Measurements from ENCODE around the gene HOXA4.
A peak's percentile ranks its signal among the peaks of the same experiment; 100 is the strongest.

The HOXA4 gene

GRCh38 chr7:27165996-27166530 lies 35.5 kb upstream of the HOXA4 start:
- H3K4me3 ChIP-seq (ENCODE audit: low read length): no peak overlapping the region
- H3K36me3 ChIP-seq (ENCODE audit: control insufficient read depth, insufficient read depth, low read length): no peaks in the 10 kb centered on the region
- H3K4me1 ChIP-seq (ENCODE audit: control insufficient read depth, insufficient read depth, low read length): peaks cover 12% of the 10 kb centered on the region
- H3K9ac ChIP-seq (ENCODE audit: low read length): no peak overlapping the region
- no peaks in the 10 kb centered on the region for H3K9me3 ChIP-seq (ENCODE audit: control insufficient read depth, low read length)
- H3K27me3 ChIP-seq (ENCODE audit: control insufficient read depth, insufficient read depth, low read length): peaks cover 99% of the 10 kb centered on the region

- Histone ChIP-seq H3K36me3 (ENCODE audit: control insufficient read depth, insufficient read depth, low read length) (no peaks in the 10 kb centered on the region), H3K4me3 (ENCODE audit: low read length) (no peak within 1 kb of the TSS), H3K9ac (ENCODE audit: low read length) (no peak within 1 kb of the TSS), H3K27me3 (ENCODE audit: control insufficient read depth, insufficient read depth, low read length) (peaks cover 99% of the 10 kb centered on the region), H3K9me3 (ENCODE audit: control insufficient read depth, low read length) (no peaks in the 10 kb centered on the region), H3K4me1 (ENCODE audit: control insufficient read depth, insufficient read depth, low read length) (peaks cover 17% of the 10 kb centered on the region)
Measured at GRCh38 chr7:27165089-27165995, 34.8 kb upstream of the HOXA4 start, which contains the start of gene HOXA9. HOXA9 (minus strand) TSS chr7:27165537; CDS start chr7:27165457, 80 bp downstream.

GRCh38 chr7:27164367-27165088 lies 34.0 kb upstream of the HOXA4 start:
- no peaks in the 10 kb centered on the region for H3K36me3 ChIP-seq (ENCODE audit: control insufficient read depth, insufficient read depth, low read length)
- H3K4me3 ChIP-seq (ENCODE audit: low read length): no peak overlapping the region
- H3K9me3 ChIP-seq (ENCODE audit: control insufficient read depth, low read length): no peaks in the 10 kb centered on the region
- no peak overlapping the region for H3K9ac ChIP-seq (ENCODE audit: low read length)
- H3K27me3 ChIP-seq (ENCODE audit: control insufficient read depth, insufficient read depth, low read length): peaks cover 99% of the 10 kb centered on the region
- H3K4me1 ChIP-seq (ENCODE audit: control insufficient read depth, insufficient read depth, low read length): peaks cover 18% of the 10 kb centered on the region

GRCh38 chr7:27164045-27164366 lies 33.4 kb upstream of the HOXA4 start:
- Histone ChIP-seq H3K9me3 (ENCODE audit: control insufficient read depth, low read length) (no peaks in the 10 kb centered on the region), H3K4me1 (ENCODE audit: control insufficient read depth, insufficient read depth, low read length) (peaks cover 18% of the 10 kb centered on the region), H3K36me3 (ENCODE audit: control insufficient read depth, insufficient read depth, low read length) (no peaks in the 10 kb centered on the region), H3K9ac (ENCODE audit: low read length) (no peak overlapping the region), H3K4me3 (ENCODE audit: low read length) (no peak overlapping the region), H3K27me3 (ENCODE audit: control insufficient read depth, insufficient read depth, low read length) (peaks cover 99% of the 10 kb centered on the region)

GRCh38 chr7:27163288-27164044 lies 32.9 kb upstream of the HOXA4 start:
- peaks cover 99% of the 10 kb centered on the region for H3K27me3 ChIP-seq (ENCODE audit: control insufficient read depth, insufficient read depth, low read length)
- no peak overlapping the region for H3K9ac ChIP-seq (ENCODE audit: low read length)
- H3K4me1 ChIP-seq (ENCODE audit: control insufficient read depth, insufficient read depth, low read length): peaks cover 18% of the 10 kb centered on the region
- no peak overlapping the region for H3K4me3 ChIP-seq (ENCODE audit: low read length)
- H3K36me3 ChIP-seq (ENCODE audit: control insufficient read depth, insufficient read depth, low read length): no peaks in the 10 kb centered on the region
- H3K9me3 ChIP-seq (ENCODE audit: control insufficient read depth, low read length): no peaks in the 10 kb centered on the region

- peaks cover 18% of the 10 kb centered on the region for H3K4me1 ChIP-seq (ENCODE audit: control insufficient read depth, insufficient read depth, low read length)
- H3K9me3 ChIP-seq (ENCODE audit: control insufficient read depth, low read length): no peaks in the 10 kb centered on the region
- H3K4me3 ChIP-seq (ENCODE audit: low read length): no peak overlapping the region
- H3K36me3 ChIP-seq (ENCODE audit: control insufficient read depth, insufficient read depth, low read length): no peaks in the 10 kb centered on the region
- no peak overlapping the region for H3K9ac ChIP-seq (ENCODE audit: low read length)
- peaks cover 99% of the 10 kb centered on the region for H3K27me3 ChIP-seq (ENCODE audit: control insufficient read depth, insufficient read depth, low read length)
Measured at GRCh38 chr7:27162561-27163287, 32.2 kb upstream of the HOXA4 start.

GRCh38 chr7:27161721-27162560 lies 31.4 kb upstream of the HOXA4 start:
- Histone ChIP-seq H3K9me3 (ENCODE audit: control insufficient read depth, low read length) (no peaks in the 10 kb centered on the region), H3K36me3 (ENCODE audit: control insufficient read depth, insufficient read depth, low read length) (no peaks in the 10 kb centered on the region), H3K27me3 (ENCODE audit: control insufficient read depth, insufficient read depth, low read length) (peaks cover 99% of the 10 kb centered on the region), H3K4me3 (ENCODE audit: low read length) (no peak overlapping the region), H3K4me1 (ENCODE audit: control insufficient read depth, insufficient read depth, low read length) (peaks cover 18% of the 10 kb centered on the region), H3K9ac (ENCODE audit: low read length) (no peak overlapping the region)

- Histone ChIP-seq H3K9me3 (ENCODE audit: control insufficient read depth, low read length) (no peaks in the 10 kb centered on the region), H3K4me1 (ENCODE audit: control insufficient read depth, insufficient read depth, low read length) (peaks cover 18% of the 10 kb centered on the region), H3K9ac (ENCODE audit: low read length) (peak overlapping the region; percentile 31), H3K4me3 (ENCODE audit: low read length) (peak overlapping the region; percentile 50), H3K36me3 (ENCODE audit: control insufficient read depth, insufficient read depth, low read length) (no peaks in the 10 kb centered on the region), H3K27me3 (ENCODE audit: control insufficient read depth, insufficient read depth, low read length) (peaks cover 99% of the 10 kb centered on the region)
Measured at GRCh38 chr7:27161214-27161720, 30.7 kb upstream of the HOXA4 start.

- H3K4me1 ChIP-seq (ENCODE audit: control insufficient read depth, insufficient read depth, low read length): peaks cover 24% of the 10 kb centered on the region
- no peaks in the 10 kb centered on the region for H3K9me3 ChIP-seq (ENCODE audit: control insufficient read depth, low read length)
- H3K9ac ChIP-seq (ENCODE audit: low read length): peak overlapping the region; percentile 47
- H3K27me3 ChIP-seq (ENCODE audit: control insufficient read depth, insufficient read depth, low read length): peaks cover 99% of the 10 kb centered on the region
- H3K4me3 ChIP-seq (ENCODE audit: low read length): peak overlapping the region; percentile 50
- no peaks in the 10 kb centered on the region for H3K36me3 ChIP-seq (ENCODE audit: control insufficient read depth, insufficient read depth, low read length)
Measured at GRCh38 chr7:27160546-27161213, 30.1 kb upstream of the HOXA4 start.

- H3K36me3 ChIP-seq (ENCODE audit: control insufficient read depth, insufficient read depth, low read length): no peaks in the 10 kb centered on the region
- H3K4me3 ChIP-seq (ENCODE audit: low read length): peak overlapping the region; percentile 50
- no peaks in the 10 kb centered on the region for H3K9me3 ChIP-seq (ENCODE audit: control insufficient read depth, low read length)
- peaks cover 29% of the 10 kb centered on the region for H3K4me1 ChIP-seq (ENCODE audit: control insufficient read depth, insufficient read depth, low read length)
- H3K27me3 ChIP-seq (ENCODE audit: control insufficient read depth, insufficient read depth, low read length): peaks cover 99% of the 10 kb centered on the region
- H3K9ac ChIP-seq (ENCODE audit: low read length): peak overlapping the region; percentile 22
Measured at GRCh38 chr7:27160145-27160545, 29.6 kb upstream of the HOXA4 start.
